Inferior parietal cortex (tissue), 1 donor: ENCODE data around the gene RNF31.

Experiments used
- DNase-seq: peaks from one replicate; pipeline ENCODE4 v3.0.0-alpha.2; 2016; ENCODE audit errors: extremely low spot score

The RNF31 gene

DNA sequence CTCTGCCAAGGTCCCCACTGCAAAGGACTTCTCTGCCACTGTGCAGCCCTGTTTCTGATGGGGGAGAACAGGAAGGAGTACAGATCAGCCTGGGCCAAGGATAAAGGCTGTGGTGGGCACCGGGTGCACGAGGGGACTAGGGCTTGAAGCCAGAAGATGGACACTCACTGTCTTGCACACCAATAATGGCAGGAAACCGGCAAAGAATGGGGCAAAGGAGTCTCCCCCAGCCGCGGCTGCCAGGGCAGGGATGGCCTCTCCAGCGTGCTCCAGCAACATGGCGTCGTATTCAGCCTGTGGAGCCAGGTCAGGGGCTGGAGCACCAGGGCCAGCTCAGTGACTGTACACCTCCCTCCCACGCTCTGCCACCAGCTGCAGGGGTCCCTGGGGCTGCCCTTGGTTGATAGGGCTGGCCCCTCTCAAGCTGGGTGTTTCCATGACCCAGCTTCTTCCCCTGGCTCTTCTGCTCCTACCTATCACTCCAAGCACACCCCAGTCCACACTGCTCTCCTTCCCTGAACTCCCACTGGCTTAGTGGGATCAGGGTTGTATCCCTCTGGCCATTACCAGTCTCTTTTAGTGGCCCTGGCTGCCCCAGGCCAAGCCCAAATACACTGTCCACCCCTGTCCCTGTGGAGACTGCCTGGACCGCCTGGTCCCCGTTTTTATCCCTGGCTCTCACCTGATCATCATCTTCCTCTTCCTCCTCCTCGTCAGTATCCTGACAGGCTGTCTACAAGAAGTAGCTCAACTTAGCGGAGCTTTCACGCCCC lies 35.0 kb downstream of the RNF31 start:
- no peak for DNase-seq

DNA sequence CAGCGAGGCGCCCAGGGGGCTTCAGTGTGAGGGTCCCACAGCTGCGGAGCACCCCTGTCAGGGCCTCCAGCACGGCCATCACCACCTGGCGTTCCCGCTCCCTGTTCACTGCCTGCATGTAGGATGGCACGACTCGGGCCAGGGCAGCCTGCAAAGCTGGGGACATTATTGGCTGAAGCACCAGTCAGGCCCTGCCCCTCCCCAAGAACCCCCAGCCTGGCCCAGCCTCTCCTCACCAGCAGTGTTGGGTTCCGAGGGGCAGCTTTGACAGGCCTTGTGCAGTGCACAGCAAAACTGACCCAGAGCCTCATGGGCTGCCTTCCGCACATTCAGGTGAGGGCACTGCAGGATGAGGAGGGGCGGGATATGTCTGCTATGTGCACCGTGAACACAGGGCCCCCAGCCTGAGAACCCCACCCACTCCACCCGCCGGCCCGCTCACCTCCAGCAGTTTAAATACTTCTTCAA lies 35.8 kb downstream of the RNF31 start:
- DNase-seq, result no peak

DNA sequence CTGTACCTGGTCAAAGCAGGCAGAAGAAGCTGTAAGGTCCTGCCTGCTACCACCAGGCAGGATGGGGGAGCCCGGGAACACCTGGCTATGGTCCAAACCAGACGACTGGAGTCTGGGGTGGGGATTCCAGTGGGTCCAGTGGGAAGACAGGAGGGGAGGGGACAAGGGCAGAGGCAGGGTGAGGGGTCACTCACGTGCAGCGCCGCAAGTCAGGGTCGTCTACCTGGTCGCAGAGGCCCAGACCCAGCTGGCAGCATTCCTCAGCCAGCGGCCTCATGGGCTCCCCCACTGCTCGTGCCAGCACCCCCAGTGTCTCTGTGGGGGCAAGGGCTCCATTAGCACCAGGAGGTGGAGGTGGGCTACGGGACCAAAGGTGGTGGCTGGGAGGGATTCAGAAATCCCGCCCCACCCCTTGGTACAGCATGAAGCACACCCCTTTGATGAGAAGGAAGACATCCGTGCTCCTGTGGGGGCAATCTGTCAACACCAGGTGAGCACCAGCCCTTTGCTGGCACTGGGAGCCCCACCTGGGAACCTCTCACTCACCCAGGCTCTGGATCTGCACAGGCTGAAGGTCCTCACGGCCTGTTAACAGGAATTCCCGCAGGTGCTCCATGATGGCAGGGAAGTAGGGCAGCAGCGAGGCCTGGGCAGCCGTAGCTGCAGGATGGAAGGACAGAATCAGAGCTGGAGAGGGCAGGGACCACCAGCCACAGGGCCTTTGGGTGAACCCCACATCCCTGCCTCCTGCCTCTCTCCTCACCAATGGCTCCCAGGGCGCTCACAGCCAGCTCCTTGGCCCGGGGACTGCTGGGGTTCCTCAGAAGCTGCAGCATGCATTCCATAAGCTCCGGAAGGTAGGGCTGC lies 37.0 kb downstream of the RNF31 start:
- no peak for DNase-seq

DNA sequence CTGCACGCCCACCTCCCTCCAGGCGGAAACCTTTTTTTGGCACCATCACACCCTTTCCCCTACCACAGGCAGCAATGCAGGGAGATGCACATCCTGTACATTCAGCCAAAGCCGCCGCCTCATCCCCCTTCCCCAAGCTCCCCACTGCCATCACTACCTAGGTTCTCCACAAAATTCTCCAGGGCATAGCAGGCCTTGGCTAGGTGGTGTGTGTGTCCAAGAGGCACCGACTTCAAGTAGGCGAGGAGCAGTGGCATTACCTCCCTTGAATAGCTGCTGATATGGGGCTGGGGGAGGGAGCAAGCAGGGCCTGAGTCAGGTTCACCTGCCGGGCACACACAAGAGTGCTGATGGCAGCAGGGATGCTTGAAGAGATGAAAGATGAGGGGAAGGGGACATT lies 37.7 kb downstream of the RNF31 start:
- no peak for DNase-seq

DNA sequence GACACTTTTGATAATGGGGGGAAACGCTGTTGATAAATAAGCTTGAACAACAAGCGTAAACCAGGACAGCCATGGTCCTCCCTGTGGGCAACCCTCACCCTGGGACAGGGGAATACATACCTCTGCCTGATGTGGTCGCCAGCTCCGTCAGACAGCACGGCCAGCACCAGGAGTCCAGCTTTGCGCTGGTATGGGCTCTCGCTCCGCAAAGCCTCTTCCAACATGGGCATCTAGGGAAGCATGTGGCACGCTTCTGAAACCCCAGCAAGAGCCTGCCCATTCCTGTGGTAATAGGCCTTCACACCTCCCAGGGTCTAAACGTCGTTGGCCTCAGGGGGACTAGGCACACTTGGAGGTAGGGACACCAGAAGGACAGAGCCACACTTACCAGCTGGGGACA lies 38.4 kb downstream of the RNF31 start:
- no peak for DNase-seq

DNA sequence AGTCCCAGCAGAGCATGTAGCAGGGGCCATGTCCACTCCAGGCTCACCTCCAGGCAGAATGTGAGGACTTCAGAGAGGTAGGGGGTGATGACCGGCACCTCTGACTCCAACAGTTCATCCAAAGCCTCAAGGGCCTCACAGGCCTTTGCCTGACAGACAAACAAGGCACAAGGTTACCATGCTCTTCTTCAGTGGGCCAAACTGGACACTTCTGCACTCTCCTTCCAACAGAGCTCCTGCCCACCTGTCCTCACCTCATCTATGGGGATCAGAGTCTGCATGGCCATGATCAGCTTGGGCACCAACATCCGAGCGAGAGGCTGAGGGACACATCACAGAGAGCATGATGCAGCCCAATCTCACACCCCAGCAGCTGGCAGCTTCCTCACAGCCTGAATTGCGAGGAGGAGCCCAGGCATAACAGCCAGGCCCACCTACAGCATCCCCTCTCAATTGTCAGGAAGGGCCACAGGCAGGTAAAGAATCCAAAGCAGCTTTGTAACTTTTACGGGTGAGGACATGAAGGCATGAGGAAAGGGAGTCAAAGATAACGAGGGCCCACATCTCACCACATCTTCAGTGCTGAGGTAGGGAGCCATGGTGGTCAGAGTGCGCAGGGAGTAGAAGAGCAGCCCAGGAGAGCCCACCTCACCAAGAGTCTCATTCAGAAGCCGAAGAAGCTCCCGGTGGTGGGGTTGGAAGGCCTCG lies 39.7 kb downstream of the RNF31 start:
- DNase-seq, result no peak

DNA sequence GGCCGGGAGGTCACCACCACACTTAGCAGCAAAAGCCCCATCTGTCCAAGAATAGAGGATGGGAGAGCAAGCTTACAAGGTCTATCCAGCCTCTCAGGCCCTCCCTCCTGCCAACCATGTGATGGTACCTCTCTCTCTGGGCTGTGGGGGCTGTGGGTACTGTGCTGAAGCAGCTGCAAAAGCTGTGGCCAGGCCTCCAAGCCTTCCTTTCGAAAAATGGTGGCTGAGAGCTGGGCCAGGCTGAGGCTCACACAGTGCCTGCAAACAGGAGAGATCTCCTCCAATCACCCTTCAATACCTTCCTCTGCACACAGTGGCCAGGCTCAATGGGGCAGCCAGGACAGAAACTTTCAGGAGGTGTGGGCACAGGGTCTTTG lies 40.2 kb downstream of the RNF31 start:
- no peak for DNase-seq

DNA sequence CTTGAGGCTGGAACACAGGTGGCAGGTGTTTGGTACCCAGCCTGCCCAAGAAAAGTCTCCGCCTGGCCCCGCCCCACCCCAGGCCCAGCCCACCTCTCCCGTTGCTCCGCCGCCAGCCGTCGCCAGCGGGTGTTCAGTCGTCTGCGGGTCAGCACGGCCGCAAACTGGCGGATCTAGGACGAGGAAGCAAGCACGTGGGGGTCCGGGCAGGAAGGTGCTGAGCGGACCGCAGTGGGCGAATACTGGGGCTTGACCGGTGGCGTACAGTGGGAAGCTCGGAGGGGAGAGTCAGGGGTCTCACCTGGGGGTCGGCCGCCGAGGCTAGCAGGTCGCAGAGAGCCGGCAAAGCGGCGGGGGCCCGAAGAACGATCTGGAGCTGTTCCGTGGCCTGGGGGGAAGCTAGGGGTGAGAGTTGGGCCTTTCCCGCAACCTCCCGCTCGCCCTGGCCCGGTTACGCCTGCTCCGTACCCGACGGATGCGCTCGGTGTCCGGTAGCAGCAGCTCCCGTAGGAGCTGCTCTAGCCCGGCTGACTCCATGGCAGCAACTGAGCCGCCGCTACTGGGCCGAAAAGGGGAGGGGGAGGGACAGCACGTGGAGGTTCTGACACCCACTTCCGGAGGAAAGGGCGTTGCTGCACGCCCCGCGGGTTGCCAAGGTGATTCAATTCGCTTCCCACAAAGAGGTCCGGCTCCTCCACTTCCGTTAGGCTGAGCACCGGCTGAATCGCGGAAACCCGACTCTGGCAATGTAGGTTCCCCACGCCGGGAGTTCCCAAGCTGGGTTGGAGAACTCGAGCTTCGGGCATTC lies 41.2 kb downstream of the RNF31 start, which contains the start of gene IPO4:
TSS of gene IPO4 (minus strand) at position 566 of the 808 bp plus-strand sequence. CDS start at position 537, 29 bp downstream.
- peak; percentile 94 for DNase-seq

DNA sequence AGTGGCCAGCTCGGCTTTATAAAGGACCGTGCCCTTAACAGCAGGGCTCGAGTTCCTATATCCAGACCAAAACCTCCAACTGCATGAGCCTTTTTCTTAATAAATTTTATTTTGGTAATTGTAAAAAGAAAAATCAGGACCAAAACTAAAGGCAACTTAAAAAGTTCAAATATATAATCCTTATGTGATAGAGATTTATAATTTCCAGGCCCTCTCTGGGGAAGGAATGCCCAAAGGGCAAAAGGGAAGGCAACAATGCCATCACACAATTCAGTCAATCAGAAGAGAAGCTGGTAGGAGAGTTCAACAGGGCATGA lies 41.7 kb downstream of the RNF31 start:
- DNase-seq, result no peak

DNA sequence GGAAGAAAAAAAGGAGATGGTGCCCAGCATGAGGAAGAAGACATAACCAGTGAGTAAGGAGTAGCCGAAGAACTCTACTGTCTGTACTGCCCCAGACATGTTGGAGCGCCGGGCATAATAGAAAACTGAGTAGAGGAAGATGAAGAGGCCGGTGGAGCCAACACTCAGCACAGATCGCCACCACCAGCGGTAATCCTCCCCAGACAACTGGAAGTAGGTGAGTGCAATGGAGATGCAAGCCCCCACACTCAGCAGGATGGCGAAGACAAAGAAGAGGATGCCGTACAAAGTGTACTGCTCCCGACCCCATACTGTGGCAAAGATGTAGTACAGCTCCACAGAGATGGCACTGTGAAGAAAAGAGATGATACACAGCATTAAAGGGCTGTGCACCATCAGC lies 42.2 kb downstream of the RNF31 start:
- DNase-seq, result no peak

DNA sequence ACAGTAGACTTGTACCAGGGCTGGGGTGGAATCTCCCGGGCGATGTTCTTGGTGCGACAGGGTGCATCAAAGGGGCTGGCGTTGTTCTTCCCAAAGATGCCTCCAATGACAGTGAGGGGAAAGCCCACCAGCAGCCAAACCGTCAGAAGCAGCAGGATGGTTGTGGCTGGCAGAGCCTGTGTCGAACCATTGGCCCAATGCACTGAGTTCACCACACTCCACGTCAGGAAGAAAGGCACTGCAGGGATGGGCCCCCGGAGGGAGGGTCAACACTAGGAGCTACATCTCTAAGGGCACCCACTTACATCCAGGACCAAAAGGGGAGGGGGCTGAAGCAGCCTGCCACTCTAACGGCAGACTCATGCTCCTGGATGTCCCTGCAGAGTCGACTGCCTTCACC lies 43.1 kb downstream of the RNF31 start:
- DNase-seq, result no peak

DNA sequence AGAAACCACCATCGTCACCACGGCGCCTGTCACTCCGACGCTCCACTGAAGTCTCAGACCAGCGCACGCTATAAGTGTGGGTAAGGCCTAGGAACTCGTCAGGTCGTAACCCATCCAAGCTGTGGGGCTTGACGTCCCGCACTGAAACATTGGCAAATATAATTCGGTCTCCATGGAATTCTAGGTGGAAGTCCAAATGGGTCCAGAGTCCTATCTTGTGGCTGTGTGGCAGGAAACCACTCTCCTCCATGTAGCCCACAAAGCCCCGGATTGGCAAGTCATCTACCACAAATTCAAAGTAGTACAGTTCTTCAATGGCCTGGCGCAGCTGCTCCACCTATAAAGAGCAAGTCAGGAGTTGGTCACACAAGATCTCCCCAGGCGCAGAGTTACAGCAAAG lies 45.6 kb downstream of the RNF31 start:
- DNase-seq, result no peak

DNA sequence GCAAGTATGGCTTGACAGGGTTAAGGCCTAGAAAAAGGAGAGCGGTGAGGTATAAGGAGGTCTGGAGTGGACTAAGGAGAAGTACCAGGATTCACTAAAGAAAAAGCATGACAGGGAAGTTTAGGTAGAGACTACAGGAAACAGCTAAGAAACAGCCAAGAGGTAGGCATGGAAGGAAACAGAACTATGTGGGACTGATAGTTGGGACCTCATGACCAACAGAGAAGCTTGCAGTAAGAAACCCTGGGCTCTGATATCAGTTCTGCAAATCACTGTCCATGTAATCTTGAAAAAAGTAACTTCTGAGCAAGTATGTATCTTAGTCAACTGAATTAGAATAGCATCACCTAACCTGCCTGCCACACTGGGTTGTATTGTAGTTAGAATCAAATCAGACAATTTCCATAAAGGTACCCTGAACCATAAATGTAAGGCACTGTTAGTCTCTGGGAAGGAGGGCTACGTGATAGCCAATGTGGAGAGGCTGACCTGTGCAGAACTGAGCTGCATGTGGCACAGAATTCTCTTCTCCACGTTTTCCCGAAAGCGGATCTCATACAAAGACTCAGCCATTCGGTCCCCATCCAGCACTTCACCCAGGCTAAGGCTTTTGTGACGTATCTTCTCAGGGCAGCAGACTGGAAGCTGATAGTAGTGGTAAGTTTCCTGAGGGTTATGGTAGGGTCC lies 47.0 kb downstream of the RNF31 start:
- DNase-seq, result no peak

DNA sequence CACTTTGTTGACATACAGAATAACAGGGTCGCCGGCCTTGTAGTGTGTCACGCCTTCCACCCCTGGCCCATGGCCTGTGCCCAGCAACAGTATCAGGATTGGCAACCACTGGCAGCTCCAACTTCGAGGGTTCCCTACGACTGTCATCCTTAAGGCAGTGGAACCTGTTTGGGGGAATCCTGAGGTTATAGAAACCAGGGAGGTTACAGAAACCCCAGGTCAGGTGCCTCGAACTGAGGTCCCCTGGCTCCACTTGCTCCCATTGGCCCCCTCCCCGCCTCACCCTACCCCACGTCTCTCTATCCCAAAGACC lies 47.5 kb downstream of the RNF31 start:
- no peak for DNase-seq

DNA sequence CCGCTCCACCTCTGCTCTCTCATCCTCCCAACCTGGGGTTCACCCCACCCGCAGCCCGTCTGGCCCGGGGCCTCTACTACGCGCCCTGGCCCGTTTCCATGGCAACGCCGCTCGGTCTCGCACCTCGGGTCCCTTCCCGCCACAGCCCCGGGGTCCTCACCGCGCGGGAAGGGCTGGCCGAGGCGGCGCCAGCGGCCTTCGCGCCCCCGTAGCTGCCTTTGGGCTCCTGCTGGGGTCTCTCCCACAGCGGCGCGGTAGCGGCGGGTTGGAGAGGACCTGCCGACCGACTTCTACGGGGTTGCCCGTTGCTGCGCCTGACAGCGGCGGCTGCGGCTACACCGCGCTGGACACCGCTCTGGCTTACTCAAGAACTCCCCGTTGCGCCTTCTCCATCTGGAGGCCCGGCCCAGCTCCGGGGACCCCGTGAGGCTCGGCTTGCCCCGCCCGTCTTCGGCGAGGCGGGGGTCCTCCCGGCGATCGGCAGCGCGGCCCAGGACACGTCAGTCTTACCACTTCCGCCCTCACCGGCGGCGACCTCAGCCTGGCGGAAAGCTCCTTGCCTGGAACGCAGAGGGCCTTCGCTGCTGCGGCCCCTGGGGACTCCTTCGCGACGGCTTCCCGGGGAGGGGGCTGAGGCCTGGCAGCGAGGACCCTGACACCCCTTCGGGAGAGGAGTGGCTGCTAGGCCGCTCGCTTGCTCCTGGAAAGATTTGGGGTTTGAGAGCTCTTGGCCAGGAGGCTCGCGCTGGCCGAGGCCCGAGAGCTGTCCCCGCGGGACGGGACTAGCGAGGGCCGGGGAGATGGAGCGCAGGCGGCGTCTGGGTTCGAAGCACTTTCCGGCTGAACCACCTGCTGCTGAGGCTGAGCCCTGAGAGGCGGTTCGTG lies 48.1 kb downstream of the RNF31 start, which contains the start of gene TM9SF1:
TSS of gene TM9SF1 (minus strand) at position 256 of the 885 bp plus-strand sequence. CDS start 422 bp downstream, outside the sequence.
- DNase-seq, result peak; percentile 83

DNA sequence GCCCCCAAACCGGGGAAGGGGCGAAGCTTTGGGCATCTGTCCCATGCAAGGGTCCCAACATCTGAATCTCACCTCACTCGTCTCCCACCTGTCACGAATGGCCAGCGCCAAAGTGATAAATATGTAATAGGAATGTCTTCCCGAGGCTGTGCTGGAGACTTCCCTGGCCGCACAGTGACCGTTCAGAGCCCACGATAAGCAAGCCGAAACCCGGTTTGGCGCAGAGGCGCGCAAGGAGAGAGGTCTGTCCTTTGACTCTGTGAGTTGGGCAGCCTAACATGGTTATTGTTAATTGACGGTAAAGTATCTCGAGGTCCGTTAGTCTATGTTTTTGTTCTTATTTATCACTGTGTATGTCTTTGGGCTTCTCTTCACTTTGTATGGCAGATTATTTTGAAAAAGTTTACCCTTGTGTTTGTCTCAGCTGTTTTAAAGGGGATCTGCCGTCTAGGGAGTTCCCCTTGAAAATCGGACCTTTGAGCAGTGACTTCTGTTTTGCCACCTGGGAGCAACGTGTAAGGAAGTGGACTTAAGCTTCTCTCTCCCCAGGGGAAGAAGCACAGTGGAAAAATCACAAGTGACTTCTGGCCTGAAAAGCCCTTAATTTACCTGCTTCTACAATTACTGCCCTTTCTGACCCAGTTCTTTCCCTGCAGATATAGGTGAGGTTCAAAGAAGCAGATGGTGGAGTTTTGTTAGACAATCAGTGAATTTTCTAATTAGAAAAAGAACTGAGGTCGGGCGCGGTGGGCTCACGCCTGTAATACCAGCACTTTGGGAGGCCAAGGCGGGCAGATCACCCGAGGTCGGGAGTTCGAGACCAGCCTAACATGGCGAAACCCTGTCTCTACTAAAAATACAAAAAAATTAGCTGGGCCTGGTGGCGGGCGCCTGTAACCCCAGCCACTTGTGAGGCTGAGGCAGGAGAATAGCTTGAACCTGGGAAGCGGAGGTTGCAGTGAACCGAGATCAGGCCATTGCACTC lies 49.1 kb downstream of the RNF31 start:
- DNase-seq, result no peak

DNA sequence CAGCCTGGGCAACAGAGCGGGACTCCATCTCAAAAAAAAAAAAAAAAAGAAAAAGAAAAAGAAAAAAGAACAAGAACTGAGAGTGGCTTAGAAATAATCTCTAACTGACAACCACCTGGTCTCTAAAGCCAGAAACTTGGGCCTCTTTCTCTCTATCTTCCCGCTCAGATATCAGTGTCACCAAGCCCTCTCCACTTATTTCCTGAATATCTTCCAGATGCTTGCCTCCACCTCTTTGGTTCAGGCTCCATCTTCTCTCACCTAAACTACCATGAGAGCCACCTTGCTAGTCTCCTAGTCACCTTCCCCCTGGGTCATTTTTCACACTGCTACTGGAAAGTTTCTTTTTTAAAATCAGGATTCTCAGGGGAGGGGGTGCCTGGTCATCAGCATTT lies 49.8 kb downstream of the RNF31 start:
- no peak for DNase-seq

DNA sequence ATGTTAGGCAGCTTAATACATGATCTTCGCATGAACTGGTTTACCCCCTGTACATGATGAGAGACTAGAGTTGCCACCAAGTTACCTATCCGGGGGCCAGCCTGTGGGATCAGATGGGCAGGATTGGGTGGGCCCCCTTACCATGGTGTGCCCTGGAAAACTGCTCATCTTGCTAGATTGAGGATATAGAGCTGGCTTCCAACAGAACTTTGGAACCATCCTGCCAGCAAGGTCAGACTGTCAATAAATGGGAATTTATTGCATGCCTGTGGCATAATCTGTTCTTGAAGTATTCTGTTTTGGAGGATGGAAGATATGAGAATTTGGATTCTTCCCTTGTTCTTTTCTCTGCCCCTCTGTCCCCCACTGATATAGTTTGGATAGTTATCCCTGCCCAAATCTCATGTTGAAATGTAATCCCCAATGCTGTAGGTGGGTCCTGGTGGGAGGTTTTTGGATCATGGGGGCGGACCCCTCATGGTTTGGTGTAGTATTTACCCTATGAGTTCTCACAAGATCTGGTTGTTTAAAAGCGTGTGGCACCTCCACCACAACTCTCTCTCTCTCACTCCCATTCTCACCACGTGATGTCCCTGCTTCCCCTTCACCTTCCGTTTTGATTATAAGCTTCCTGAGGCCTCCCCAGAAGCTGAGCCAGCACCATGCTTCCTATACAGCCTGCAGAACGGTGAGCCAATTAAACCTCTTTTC lies 51.7 kb downstream of the RNF31 start:
- no peak for DNase-seq
